Testis (tissue), 3 donors: ENCODE data around the gene CCDC116. TPM values are rescaled to one million over a fixed set of nuclear protein-coding genes. Genes with fewer than 3 reads are reported as not detected.
"Not testable (repeated sequence)": the region's sequence is repeated elsewhere in the genome, so short reads cannot be mapped to it uniquely, and the experiment has no call there.

ENCODE experiments used
- DNase-seq: peaks from one replicate; pipeline ENCODE4 v3.0.0-alpha.2; 2019
- H3K27ac ChIP-seq, 2 donors: fragments of 200-600 bp; sonication (generic); one replicate each; pipeline ENCODE4 v1.5.1; 2019
- H3K27me3 ChIP-seq: fragments of 200-600 bp; sonication (generic); one replicate; pipeline ENCODE4 v1.5.1; 2019
- H3K36me3 ChIP-seq: fragments of 200-600 bp; sonication (generic); one replicate; pipeline ENCODE4 v1.5.1; 2017; ENCODE audit warnings: low read depth; ENCODE audit errors: missing control alignments
- H3K4me1 ChIP-seq: fragments of 200-600 bp; sonication (generic); one replicate; pipeline ENCODE4 v1.5.1; 2019
- H3K4me3 ChIP-seq, 2 donors: fragments of 200-600 bp; sonication (generic); one replicate each; pipeline ENCODE4 v1.5.1; 2017 to 2019
- H3K9me3 ChIP-seq: fragments of 200-600 bp; sonication (generic); one replicate; pipeline ENCODE4 v1.5.1; 2017
- POLR2A ChIP-seq: fragments of 450-650 bp; IDR thresholded peaks from one replicate; pipeline ENCODE4 v1.6.1; 2017; ENCODE audit warnings: antibody characterized with exemption, mild to moderate bottlenecking, moderate library complexity
- WGBS, 2 donors: methylation state at CpG; one replicate each; pipeline ENCODE4 v1.1.5; 2018; 5-methylcytosine and 5-hydroxymethylcytosine counted together
- intact Hi-C: fragments of 100-400 bp; cut with DNase I; formaldehyde crosslinking; loops from one replicate; pipeline ENCODE4 v1.15.1; 2023; ENCODE audit warnings: low total_unique reads
- polyA plus RNA-seq: library from polyadenylated mRNA; stranded (reverse); fragments of 350-450 nt; fragmentation: Illumina TruSeq; extraction: RNeasy Lipid Tissue Mini Kit (QIAGEN cat#74804); gene quantifications from one replicate; pipeline ENCODE4 v1.2.3, GENCODE V29; 2014; ENCODE audit warnings: low read depth, low replicate concordance; ENCODE audit not compliant: insufficient read depth
- total RNA-seq, 2 donors: library from RNA; depleted of rRNA; stranded (reverse); fragments of >200 nt; gene quantifications; one replicate each; pipeline ENCODE4 v1.2.3, GENCODE V29; 2016
- TF ChIP-seq, protein P1 (sequence below), 3 experiments: fragments of 450-650 bp in 2 of 3; fragments of 200-600 bp in 1 of 3; sonication (generic) in 1 of 3; IDR thresholded peaks; one replicate each; pipeline ENCODE4 v1.5.1; 2016 to 2019; ENCODE audit warnings: antibody characterized with exemption in 3 of 3, mild to moderate bottlenecking in 2 of 3, moderate library complexity in 1 of 3

The CCDC116 gene
- total and polyA plus RNA-seq, 3 donors from 2014 or later, result 16.0 to 54.0 (median 28.6) TPM

DNA sequence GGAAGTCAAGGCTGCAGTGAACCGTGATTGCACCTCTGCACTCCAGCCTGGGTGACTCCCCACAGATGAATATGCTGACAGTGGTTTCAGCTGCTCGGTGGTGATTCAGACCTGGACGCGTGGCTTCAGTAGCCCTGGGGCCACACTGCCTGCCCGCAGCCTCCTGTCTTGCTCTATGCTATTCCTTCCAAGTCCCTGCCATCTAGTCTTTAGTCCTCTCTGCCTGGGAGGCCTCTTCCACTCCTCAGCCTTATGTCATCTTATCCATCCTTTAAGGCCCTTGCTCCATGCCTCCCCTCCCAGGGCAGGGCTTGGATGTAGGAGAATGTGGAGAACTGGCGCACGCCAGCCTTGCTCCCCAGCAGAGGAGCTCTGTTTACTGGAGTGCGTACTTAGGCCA lies 25.8 kb upstream of the CCDC116 start:
- H3K4me3 ChIP-seq, result no peak overlapping the region
- 84 to 88% methylated on average over 8 of the region's 8 CpGs for WGBS, 2 donors
- H3K9me3 ChIP-seq, result no peaks in the 10 kb centered on the region
- H3K4me1 ChIP-seq, result no peaks in the 10 kb centered on the region
- TF ChIP-seq, protein P1, sequence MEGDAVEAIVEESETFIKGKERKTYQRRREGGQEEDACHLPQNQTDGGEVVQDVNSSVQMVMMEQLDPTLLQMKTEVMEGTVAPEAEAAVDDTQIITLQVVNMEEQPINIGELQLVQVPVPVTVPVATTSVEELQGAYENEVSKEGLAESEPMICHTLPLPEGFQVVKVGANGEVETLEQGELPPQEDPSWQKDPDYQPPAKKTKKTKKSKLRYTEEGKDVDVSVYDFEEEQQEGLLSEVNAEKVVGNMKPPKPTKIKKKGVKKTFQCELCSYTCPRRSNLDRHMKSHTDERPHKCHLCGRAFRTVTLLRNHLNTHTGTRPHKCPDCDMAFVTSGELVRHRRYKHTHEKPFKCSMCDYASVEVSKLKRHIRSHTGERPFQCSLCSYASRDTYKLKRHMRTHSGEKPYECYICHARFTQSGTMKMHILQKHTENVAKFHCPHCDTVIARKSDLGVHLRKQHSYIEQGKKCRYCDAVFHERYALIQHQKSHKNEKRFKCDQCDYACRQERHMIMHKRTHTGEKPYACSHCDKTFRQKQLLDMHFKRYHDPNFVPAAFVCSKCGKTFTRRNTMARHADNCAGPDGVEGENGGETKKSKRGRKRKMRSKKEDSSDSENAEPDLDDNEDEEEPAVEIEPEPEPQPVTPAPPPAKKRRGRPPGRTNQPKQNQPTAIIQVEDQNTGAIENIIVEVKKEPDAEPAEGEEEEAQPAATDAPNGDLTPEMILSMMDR (IDR thresholded peaks at IDR 0.05), result no peak
- TF ChIP-seq POLR2A, result no peak
- H3K27ac ChIP-seq, result no peak overlapping the region
- no peaks in the 10 kb centered on the region for H3K36me3 ChIP-seq
- no peaks in the 10 kb centered on the region for H3K27me3 ChIP-seq
- intact Hi-C loops, result no loop called here
- no peak for DNase-seq

DNA sequence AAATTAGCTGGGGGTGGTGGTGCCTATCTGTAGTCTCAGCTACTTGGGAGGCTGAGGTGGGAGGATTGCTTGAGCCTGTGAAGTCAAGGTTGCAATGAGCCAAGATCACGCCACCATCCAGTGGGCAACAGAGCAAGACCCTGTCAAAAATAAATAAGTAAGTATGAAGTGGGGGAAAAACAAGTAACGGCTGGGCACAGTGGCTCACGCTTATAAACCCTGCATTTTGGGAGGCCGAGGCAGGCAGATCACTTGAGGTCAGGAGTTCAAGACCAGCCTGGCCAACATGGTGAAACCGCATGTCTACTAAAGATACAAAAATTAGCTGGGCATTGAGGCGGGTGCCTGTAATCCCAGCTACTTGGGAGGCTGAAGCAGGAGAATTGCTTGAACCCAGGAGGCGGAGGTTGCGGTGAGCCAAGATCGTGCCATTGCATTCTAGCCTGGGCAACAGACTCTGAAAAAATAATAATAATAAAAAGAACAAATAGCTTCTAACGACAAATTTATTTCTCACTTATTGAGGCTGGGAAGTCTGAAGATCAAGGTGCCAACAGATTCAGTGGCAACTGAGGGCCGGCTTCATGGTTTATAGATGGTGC lies 22.9 kb upstream of the CCDC116 start:
- H3K4me1 ChIP-seq, H3K4me3 ChIP-seq, intact Hi-C loops, H3K9me3 ChIP-seq, H3K27ac ChIP-seq, H3K36me3 ChIP-seq, DNase-seq, H3K27me3 ChIP-seq: not testable (repeated sequence)
- 94 to 95% methylated on average over 11 of the region's 11 CpGs for WGBS, 2 donors

DNA sequence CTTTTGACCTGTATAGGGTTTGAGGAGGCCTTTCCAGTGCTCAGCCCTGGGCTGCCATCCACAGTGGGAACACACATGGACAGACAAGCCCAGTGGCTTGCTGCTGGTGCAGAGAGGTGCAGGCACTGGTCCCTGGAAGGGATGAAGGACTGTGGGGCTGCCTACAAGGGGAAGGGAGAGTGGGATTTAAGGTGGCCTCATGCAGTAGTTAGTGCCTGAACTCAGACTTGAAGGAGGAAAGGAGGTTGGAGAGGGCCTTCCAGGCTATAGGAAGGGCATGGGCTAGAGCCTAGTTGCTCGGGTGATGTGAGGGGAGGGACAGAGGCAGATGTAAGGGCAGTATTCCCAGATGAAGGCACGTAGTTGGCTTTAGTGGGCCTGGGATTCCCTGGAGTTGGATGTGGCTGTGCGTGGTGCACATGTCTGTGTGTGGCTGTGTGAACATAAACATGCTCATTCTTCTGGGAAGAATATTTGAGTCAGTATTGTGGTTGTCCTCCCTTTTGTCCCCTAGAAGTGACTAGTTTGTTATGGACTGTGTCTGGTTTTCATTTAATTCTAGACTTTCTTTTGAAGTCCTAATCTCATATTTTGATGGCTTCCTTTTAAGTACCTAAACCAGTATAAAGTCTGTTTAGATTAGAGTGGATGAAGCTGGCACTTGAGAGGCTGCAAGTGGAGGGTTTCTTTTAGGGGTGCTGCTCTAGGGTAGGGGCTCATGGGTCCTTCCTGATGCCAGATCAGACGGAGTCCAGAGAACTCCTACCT lies 21.2 kb upstream of the CCDC116 start:
- no peak for DNase-seq
- WGBS, 2 donors, result 78 to 91% methylated on average over 4 of the region's 4 CpGs
- H3K27ac ChIP-seq, result no peak overlapping the region
- no peaks in the 10 kb centered on the region for H3K9me3 ChIP-seq
- H3K36me3 ChIP-seq, result no peaks in the 10 kb centered on the region
- TF ChIP-seq POLR2A, result no peak
- TF ChIP-seq, protein P1 (IDR thresholded peaks at IDR 0.05), result no peak
- H3K4me1 ChIP-seq, result no peaks in the 10 kb centered on the region
- H3K4me3 ChIP-seq, result no peak overlapping the region
- intact Hi-C loops, result no loop called here
- H3K27me3 ChIP-seq, result no peaks in the 10 kb centered on the region

DNA sequence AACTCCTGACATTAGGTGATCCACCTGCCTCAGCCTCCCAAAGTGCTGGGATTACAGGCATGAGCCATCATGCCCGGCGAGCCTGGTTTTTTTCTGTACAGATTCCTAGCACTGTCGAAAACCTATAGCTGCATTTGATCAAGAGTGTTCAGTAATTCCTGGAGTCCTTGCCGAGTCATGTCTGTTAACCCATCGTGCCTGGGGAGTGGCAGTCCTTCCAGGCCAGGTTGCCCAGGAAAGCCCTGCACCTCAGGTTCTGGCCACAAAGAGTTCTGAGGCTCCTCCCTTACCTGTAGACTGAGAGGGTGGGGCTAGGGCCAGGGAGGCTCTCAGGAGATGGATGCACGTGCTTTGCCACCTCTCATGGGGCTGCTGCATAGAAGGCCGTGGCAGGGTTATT lies 19.7 kb upstream of the CCDC116 start:
- H3K9me3 ChIP-seq, result no peaks in the 10 kb centered on the region
- no peak for DNase-seq
- H3K36me3 ChIP-seq, result no peaks in the 10 kb centered on the region
- no peaks in the 10 kb centered on the region for H3K4me1 ChIP-seq
- intact Hi-C loops, result no loop called here
- H3K4me3 ChIP-seq, result no peak overlapping the region
- WGBS, 2 donors, result 74 to 86% methylated on average over 6 to 7 of the region's 7 CpGs
- H3K27me3 ChIP-seq, result no peaks in the 10 kb centered on the region
- H3K27ac ChIP-seq, result no peak overlapping the region
- TF ChIP-seq, protein P1 (IDR thresholded peaks at IDR 0.05), result no peak
- TF ChIP-seq POLR2A, result no peak

DNA sequence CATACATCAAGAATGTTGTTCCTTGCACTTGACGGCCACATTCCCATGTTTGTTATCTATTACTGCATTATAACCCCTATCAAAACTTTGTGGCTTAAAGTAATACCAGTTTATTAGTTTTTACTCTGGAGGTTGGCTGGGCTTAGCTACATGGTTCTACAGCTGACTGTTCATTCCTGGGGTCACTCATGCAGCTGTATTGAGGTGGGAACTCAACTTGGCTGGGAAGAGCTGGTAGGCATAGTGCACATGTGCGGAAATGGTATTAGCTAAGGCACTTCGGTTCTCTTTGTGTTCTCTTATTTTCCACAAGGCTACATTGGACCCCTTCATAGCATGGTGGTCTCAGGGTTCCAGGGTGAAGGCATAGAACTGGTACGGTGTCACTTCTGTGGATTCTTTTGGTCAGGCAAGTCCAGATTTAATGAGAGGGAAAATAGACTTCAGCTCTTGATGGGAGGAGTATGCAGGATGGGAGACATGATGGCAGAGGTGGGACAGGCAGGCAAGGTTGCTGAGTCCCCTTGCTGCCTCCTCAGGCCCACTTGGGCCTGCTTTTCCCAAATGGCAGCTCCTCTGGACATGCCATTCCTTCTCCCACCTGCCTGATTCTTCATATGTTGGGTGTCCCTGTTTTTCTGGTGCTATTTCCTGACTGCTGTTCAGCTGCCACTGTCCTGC lies 18.9 kb upstream of the CCDC116 start:
- Histone ChIP-seq H3K27ac (no peak overlapping the region), H3K4me3 (no peak overlapping the region), H3K9me3 (no peaks in the 10 kb centered on the region), H3K4me1 (no peaks in the 10 kb centered on the region), H3K27me3 (no peaks in the 10 kb centered on the region), H3K36me3 (no peaks in the 10 kb centered on the region)
- DNase-seq, result no peak
- TF ChIP-seq, protein P1 (IDR thresholded peaks at IDR 0.05), result no peak
- TF ChIP-seq POLR2A, result no peak
- WGBS, 2 donors, result 84 to 86% methylated on average over 4 of the region's 4 CpGs
- intact Hi-C loops, result no loop called here
